ENCODE measurements around the gene PLPPR5. TPM values are rescaled to one million over a fixed set of nuclear protein-coding genes. Genes with fewer than 3 reads are reported as not detected.

PLPPR5 gene
- total and polyA plus RNA-seq, 3 donors from 2014 or later: 4.5 to 7.8 (median 4.8) TPM

GRCh38 chr1:98963064-98963758 lies 41.5 kb downstream of the PLPPR5 start:
- Histone ChIP-seq H3K27me3 (no peaks in the 10 kb centered on the region), H3K4me3 (no peak overlapping the region), H3K36me3 (ENCODE audit: low read depth, missing control alignments) (no peaks in the 10 kb centered on the region), H3K27ac (no peak overlapping the region), H3K9me3 (no peaks in the 10 kb centered on the region), H3K4me1 (no peaks in the 10 kb centered on the region)
- intact Hi-C loops (cut with DNase I; ENCODE audit: low total_unique reads): no loop called here
- TF ChIP-seq CTCF (IDR thresholded peaks at IDR 0.05) (no peak), POLR2A (IDR thresholded peaks at IDR 0.05) (no peak)
- WGBS, 2 donors: 69 to 81% methylated on average over 3 of the region's 3 CpGs
- DNase-seq: no peak

- no peaks in the 10 kb centered on the region for H3K27me3 ChIP-seq
- no peak overlapping the region for H3K27ac ChIP-seq
- no peaks in the 10 kb centered on the region for H3K36me3 ChIP-seq (ENCODE audit: low read depth, missing control alignments)
- H3K9me3 ChIP-seq: no peaks in the 10 kb centered on the region
- no peak for DNase-seq
- no peak overlapping the region for H3K4me3 ChIP-seq
- no peak for TF ChIP-seq CTCF (IDR thresholded peaks at IDR 0.05)
- TF ChIP-seq POLR2A (IDR thresholded peaks at IDR 0.05): no peak
- intact Hi-C loops (cut with DNase I; ENCODE audit: low total_unique reads): no loop called here
- H3K4me1 ChIP-seq: no peaks in the 10 kb centered on the region
Observed at GRCh38 chr1:98962156-98962555, 42.5 kb downstream of the PLPPR5 start.

GRCh38 chr1:98949621-98950020 lies 55.0 kb downstream of the PLPPR5 start:
- Histone ChIP-seq H3K9me3 (no peaks in the 10 kb centered on the region), H3K36me3 (ENCODE audit: low read depth, missing control alignments) (no peaks in the 10 kb centered on the region), H3K27me3 (no peaks in the 10 kb centered on the region), H3K4me1 (no peaks in the 10 kb centered on the region), H3K4me3 (no peak overlapping the region), H3K27ac (no peak overlapping the region)
- intact Hi-C loops (cut with DNase I; ENCODE audit: low total_unique reads): no loop called here
- TF ChIP-seq CTCF (IDR thresholded peaks at IDR 0.05) (no peak), POLR2A (IDR thresholded peaks at IDR 0.05) (no peak)
- no peak for DNase-seq

- intact Hi-C loops (cut with DNase I; ENCODE audit: low total_unique reads): no loop called here
- no peaks in the 10 kb centered on the region for H3K9me3 ChIP-seq
Observed at GRCh38 chr1:98949166-98949565, 55.5 kb downstream of the PLPPR5 start.

More at GRCh38 chr1:98949166-98949565, 55.5 kb downstream of the PLPPR5 start:
- no peak overlapping the region for H3K4me3 ChIP-seq
- H3K27ac ChIP-seq: no peak overlapping the region
- no peaks in the 10 kb centered on the region for H3K4me1 ChIP-seq
- no peaks in the 10 kb centered on the region for H3K27me3 ChIP-seq
- DNase-seq: no peak
- WGBS, 2 donors: 78 to 85% methylated on average over 2 of the region's 2 CpGs
- TF ChIP-seq POLR2A (IDR thresholded peaks at IDR 0.05): no peak
- TF ChIP-seq CTCF (IDR thresholded peaks at IDR 0.05): no peak
- H3K36me3 ChIP-seq (ENCODE audit: low read depth, missing control alignments): no peaks in the 10 kb centered on the region
